GM21515 (cell line): ENCODE measurements around the gene CAMK2G.

Experiments
- ATAC-seq: cut with Tn5 transposase; IDR thresholded peaks from one replicate; pipeline ENCODE4 v1.9.1; 2021; ENCODE audit not compliant: unreplicated experiment

CAMK2G gene

DNA sequence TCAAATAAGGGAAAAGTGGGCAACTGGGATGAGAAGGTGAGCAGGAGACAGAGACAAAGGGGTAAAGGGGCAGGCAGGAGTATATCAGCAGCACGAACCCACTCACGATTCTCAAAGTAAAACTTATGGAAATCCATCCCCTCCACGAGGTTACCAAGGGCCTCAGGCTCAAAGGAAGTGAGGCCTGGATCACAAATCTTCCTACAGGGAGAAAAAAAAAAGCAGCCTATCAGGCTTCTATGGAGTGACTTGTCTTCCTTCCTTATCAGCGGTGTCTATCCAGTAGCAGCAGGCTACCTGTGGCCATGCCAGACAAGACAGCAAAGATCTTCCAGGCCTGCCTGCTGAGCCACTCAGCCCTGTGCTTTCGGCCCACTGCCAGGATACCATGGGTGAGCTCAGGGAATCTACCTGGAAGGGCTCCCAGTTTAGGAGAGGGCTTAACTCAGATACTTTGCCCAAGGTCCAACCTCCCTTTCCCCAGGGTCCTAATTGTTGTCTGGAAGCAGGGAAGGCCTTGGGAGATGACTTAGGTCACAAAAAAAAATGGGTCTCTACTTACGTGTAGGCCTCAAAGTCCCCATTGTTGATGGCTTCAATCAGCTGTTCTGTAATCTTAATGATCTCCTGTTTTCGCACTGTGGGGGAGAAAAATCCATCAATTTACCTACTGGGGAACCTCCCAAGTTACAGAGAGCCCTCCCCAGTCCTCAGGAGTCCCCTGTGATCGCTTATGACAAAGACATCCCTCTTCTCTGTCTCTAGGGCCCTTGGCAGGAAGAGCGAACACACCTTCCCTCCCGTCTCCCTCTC is 57.2 kb downstream of the CAMK2G start:
- ATAC-seq, result no peak

- ATAC-seq, result no peak
These were observed 58.7 kb downstream of the CAMK2G start for GRCh38 chr10:73815719-73816030.

- no peak for ATAC-seq
These were observed 59.2 kb downstream of the CAMK2G start for GRCh38 chr10:73814896-73815718.

GRCh38 chr10:73814276-73814895 is 60.0 kb downstream of the CAMK2G start:
- ATAC-seq, result no peak

GRCh38 chr10:73813333-73813732 is 61.0 kb downstream of the CAMK2G start:
- no peak for ATAC-seq

DNA sequence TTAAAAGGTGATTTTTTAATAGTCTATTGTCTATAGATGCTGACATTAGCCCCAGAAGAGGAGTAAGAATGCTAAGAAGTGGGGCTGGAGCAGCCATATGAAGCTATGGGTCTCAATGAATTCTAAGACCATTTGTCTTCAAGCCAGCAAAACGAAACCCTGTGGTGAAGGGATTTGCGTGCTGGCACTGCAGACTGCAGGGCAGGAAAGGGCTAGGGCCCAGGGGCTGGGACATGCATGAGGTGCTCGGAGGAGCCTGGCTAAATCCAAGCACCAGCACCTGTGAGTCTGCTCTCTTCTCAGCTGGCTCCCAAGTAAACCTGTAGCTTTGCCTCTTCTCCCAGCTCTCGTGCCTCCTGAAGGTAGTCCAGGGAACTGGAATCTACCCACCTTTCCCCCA is 61.7 kb downstream of the CAMK2G start:
- ATAC-seq, result no peak

DNA sequence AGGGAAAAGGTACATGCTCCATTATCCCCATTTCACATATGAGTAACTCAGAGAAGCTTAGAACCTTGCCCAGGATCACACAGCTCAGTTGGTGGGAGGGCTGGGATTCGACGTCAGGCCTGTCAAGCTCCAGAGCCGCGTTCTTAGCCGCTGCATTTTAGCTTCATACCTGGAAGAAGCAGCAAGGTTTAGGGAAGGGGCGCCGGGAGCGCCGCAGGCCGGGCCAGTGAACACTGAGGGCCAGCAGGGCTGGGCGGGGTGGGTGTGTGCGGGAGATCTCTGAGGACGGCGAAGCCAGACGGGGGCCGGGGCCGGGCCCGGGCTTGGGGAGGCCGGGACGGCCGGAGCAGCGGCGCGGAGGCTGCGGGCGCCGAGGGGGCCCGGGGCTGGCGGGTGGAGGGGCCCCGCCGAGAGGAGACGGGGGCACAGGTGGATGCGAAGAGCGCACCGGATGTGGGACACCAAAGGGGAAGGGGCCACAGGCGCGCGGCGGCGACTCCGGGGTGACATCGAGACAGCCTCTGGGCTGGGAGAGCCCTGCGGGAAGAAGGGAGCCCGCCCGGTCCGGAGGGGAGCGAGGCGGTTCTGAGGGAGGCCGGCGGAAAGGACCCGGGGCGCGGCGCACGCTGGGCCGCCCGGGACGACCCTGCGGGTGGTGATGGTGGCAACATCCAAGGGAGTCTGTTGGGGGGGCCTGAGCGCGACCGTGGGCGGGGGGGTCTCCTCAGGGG is 63.5 kb downstream of the CAMK2G start:
- ATAC-seq, result peak; percentile 26

DNA sequence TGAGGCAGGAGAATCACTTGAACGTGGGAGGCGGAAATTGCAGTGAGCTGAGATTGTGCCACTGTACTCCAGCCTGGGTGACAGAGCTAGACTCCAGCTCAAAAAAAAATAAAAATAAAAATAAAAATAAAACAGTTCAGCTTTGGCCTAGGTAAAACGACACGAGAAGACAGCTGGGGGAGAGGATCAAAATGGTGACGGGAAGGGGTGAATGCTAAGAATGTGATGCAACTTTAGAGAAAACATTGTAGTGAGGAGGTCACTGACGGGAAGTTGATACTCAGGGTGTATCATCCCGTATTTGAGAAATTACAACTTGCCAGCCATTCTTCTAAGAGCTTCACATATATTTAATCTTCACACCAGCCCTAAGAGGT is 64.0 kb downstream of the CAMK2G start:
- ATAC-seq, result no peak

DNA sequence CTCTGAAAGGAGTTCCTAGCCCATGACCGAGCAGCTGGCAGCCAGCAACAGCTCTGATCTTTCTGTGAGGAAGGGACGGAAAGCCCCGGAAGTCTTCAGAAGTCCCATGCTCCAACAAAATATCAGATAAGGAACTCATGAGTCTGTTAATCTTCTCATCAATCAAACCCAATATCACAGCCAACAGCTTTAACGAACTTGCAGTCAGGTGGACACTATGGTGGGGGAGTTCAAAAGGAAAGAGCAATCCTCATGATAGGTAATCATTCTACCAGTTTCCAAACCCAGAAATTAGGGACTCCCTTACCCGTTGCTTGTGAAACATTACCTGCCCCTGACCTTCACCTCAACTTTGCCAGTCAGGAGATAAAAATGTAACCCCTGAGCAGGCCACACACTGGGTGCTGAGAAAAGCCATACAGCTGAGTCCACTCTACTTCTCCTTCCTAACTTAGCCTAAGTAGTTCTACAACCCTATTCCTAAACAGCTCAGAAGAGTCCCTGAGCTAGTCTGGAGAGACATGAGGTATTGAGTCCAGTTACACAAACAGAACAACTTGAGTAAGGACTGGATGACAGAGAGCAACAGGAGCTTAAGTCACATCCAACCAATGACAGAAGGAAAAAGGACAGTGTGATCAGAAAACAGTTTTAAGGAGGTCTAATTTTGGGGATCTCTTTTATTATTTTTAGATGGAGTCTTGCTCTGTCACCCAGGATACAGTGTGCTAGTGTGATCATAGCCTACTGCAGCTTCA is 65.1 kb downstream of the CAMK2G start:
- no peak for ATAC-seq

DNA sequence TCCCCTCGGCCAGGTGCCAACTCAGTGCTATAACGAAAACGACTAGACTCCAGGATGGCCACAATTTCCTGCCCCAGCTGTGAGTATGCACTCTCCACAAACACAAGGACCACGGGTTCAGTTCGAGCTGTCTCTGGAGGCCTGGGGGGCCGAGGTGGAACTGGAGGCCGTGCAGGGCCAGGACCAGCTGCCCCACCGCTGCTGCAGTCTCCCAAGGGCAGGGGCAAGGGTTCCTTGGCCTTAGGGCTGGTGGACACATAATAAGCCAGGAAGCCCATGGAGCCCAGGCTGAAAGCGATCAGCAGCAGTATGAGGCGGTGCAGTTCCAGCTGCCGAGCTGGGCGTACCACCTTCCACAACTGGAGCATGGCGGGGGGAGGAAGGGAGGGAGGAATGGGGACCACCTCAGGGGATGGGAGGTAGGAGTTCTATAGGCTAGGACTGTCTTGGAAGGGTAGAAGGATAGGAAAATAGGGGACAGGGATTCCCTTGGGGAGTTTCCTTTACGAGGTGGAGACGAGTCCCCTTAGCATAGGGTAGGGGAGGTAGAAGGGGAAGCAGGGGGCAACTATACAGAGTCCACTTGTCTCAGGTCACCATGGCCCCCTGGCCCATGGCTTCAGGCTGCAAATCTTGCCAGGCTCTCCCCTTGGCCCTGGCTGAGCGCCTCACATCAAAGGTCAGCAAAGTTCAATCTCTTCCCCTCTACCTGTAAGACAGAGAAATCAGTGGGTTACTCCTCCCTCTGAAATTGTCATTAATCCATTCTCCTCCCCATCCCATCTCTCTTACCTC is 66.1 kb downstream of the CAMK2G start:
- no peak for ATAC-seq

DNA sequence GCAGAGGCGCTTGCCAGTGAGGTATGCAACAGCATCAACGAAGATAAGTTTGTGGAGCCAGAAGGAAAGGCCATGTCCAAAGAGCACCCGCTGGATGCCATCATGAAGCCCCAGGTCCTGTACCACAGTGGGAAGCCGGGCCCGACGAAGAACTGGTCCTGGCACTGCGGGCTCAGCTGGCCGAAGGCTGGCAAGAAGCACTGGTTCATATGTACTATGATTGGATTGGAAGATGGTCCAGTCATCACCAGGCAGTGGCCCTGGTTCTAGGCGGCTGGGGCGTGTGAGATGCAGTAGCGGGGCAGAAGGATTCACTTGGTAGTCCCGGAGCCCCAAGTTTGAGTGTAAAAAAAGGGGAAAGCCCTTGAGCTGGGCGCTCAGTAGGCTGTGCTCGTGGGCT is 66.9 kb downstream of the CAMK2G start:
- ATAC-seq, result no peak

GRCh38 chr10:73806176-73806950 is 68.0 kb downstream of the CAMK2G start:
- ATAC-seq, result no peak

DNA sequence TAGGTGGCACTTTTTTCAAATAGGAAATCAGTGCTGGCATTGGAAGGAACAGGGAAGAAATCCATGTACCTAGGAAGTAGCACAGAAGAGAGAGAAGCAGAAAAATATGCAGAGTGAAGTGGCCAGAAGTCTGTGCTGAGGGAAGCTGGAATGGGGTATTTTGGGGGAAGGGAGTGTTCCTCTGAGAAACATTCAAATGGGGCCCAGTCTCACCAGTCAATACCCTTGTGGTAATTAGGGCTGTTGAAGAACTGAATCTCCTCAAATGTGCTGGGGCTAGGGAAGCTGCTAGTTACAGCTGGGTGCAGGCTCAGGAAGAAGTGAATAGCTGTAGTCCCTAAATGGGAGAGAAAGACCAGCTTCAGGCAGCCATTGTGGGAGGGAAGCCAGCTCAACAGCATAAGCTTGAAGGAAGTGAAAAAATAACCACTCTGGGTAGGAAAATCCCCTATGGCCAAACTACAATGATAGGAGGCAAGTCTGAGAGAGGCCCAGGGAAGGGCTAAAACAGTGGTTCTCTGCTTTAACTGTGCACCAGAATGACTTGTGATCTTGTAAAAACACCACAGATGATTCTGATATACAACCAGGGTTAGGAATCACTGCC is 70.6 kb downstream of the CAMK2G start:
- ATAC-seq, result no peak

- ATAC-seq, result no peak
These were observed 71.9 kb downstream of the CAMK2G start for GRCh38 chr10:73802276-73802991.

DNA sequence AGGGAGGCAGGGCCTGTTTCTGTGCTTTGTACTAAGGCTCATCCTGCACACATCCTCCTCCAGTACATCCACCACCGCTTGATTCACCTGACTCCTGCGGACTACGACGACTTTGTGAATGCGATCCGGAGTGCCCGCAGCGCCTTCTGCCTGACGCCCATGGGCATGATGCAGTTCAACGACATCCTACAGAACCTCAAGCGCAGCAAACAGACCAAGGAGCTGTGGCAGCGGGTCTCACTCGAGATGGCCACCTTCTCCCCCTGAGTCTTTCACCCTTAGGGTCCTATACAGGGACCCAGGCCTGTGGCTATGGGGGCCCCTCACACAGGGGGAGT is 73.1 kb downstream of the CAMK2G start:
- ATAC-seq, result no peak

GRCh38 chr10:73800560-73801252 is 73.6 kb downstream of the CAMK2G start:
- no peak for ATAC-seq

GRCh38 chr10:73799899-73800559 is 74.3 kb downstream of the CAMK2G start:
- no peak for ATAC-seq
